Endothelial cell of umbilical vein (primary cell): Measurements from ENCODE around the gene CTDSP1. TPM values are rescaled to one million over a fixed set of nuclear protein-coding genes. Genes with fewer than 3 reads are reported as not detected.

Source experiments
- BruUV-seq: library from RNA; stranded (reverse); fragments of 400-500 nt; replicated peaks from 2 replicates; lab custom pipeline; 2021; lab: Mats Ljungman, UMichigan
- CTCF ChIA-PET: fragments of 300-600, 350-600 bp; sonication (Branson Sonifier 250); formaldehyde crosslinking; loops from one replicate; lab custom pipeline; 2021; ENCODE audit warnings: antibody characterized with exemption, inconsistent platforms; lab: Charles Lee
- POLR2A ChIA-PET: fragments of 300-600, 350-600 bp; sonication (Branson Sonifier 250); formaldehyde crosslinking; loops from one replicate; lab custom pipeline; 2021; ENCODE audit warnings: antibody characterized with exemption, inconsistent platforms; lab: Charles Lee
- DNase-seq: peaks from one replicate; pipeline ENCODE4 v3.0.0-alpha.2; 2011; ENCODE audit warnings: low read depth, low spot score
- FAIRE-seq: peaks from 2 replicates; lab custom pipeline; 2011; peaks lifted over from hg19 to GRCh38; lab: Jason Lieb, UNC
- H2AFZ ChIP-seq: 2 replicates; pipeline ENCODE4 v1.6.0; 2012; ENCODE audit warnings: low read depth, low read length, control low read depth, inconsistent platforms
- H3K27ac ChIP-seq: 2 replicates; pipeline ENCODE4 v1.5.1; 2011; ENCODE audit warnings: low read depth, mild to moderate bottlenecking, control low read depth, low read length, moderate library complexity; ENCODE audit not compliant: insufficient read depth
- H3K27me3 ChIP-seq, 2 experiments: 2 replicates each; pipeline versions ENCODE4 v1.6.0 to v1.6.1; 2011; ENCODE audit warnings: low read length in 2 of 2, mixed read lengths in 1 of 2; ENCODE audit not compliant: control insufficient read depth in 2 of 2, insufficient read depth in 2 of 2
- H3K36me3 ChIP-seq, 2 experiments: 2 replicates in 1 of 2; 3 replicates in 1 of 2; pipeline ENCODE4 v1.5.1; 2011; ENCODE audit warnings: low read length in 2 of 2, mild to moderate bottlenecking in 1 of 2, moderate library complexity in 1 of 2; ENCODE audit not compliant: control insufficient read depth in 2 of 2, insufficient read depth in 2 of 2; ENCODE audit errors: extremely low read depth in 1 of 2
- H3K4me1 ChIP-seq: 3 replicates; pipeline ENCODE4 v1.5.1; 2011; ENCODE audit warnings: mild to moderate bottlenecking, low read length; ENCODE audit not compliant: control insufficient read depth, insufficient read depth; ENCODE audit errors: extremely low read depth
- H3K4me2 ChIP-seq: 2 replicates; pipeline ENCODE4 v1.6.1; 2011; ENCODE audit warnings: low read length, control low read depth, mixed read lengths; ENCODE audit not compliant: insufficient read depth
- H3K4me3 ChIP-seq, 3 experiments: fragments of 200-600 bp in 1 of 3; sonication (generic), shearing (Covaris generic) in 1 of 3; replicated peaks in 1 of 3; 2 replicates each; pipeline ENCODE4 v1.5.1; 2011 to 2016; ENCODE audit warnings: control low read depth in 3 of 3, low read length in 3 of 3, mild to moderate bottlenecking in 2 of 3, inconsistent platforms in 1 of 3, low read depth in 1 of 3, moderate library complexity in 1 of 3; ENCODE audit not compliant: insufficient read depth in 1 of 3
- H3K79me2 ChIP-seq: 2 replicates; pipeline ENCODE4 v1.6.0; 2012; ENCODE audit warnings: low read length, inconsistent platforms; ENCODE audit not compliant: control insufficient read depth, insufficient read depth
- H3K9ac ChIP-seq: replicated peaks from 2 replicates; pipeline ENCODE3; 2011; ENCODE audit warnings: low read length, control low read depth; ENCODE audit not compliant: insufficient read depth; ENCODE audit errors: extremely low read depth
- H3K9me1 ChIP-seq: replicated peaks from 3 replicates; pipeline ENCODE4 v1.6.0; 2011; ENCODE audit warnings: mild to moderate bottlenecking, low read length; ENCODE audit not compliant: control insufficient read depth, insufficient read depth; ENCODE audit errors: extremely low read depth
- H3K9me3 ChIP-seq: replicated peaks from 2 replicates; pipeline ENCODE4 v1.5.1; 2012; ENCODE audit warnings: low read length, inconsistent platforms; ENCODE audit not compliant: control insufficient read depth, insufficient read depth
- H4K20me1 ChIP-seq: replicated peaks from 2 replicates; pipeline ENCODE3; 2011; ENCODE audit warnings: mild to moderate bottlenecking, low read length; ENCODE audit not compliant: control insufficient read depth, insufficient read depth; ENCODE audit errors: extremely low read depth
- CTCF ChIP-seq, 2 donors: IDR thresholded peaks; 1 replicate in 1 of 2; 2 replicates in 1 of 2; pipeline ENCODE4 v1.5.1; 2011; ENCODE audit warnings: low read length in 2 of 2, mild to moderate bottlenecking in 2 of 2, moderate library complexity in 2 of 2, control low read depth in 1 of 2, inconsistent platforms in 1 of 2, low read depth in 1 of 2; ENCODE audit not compliant: insufficient read depth in 1 of 2; ENCODE audit errors: extremely low read depth in 1 of 2
- FOS ChIP-seq: IDR thresholded peaks from 2 replicates; pipeline ENCODE4 v1.6.1; 2011; ENCODE audit warnings: mild to moderate bottlenecking, low read length, moderate library complexity, borderline replicate concordance; ENCODE audit not compliant: insufficient read depth
- JUN ChIP-seq: IDR thresholded peaks from 2 replicates; pipeline ENCODE4 v1.6.1; 2011; ENCODE audit warnings: borderline replicate concordance, low read depth; ENCODE audit not compliant: insufficient read length, insufficient read depth
- MAX ChIP-seq: IDR thresholded peaks from 2 replicates; pipeline ENCODE4 v1.6.1; 2011; ENCODE audit not compliant: insufficient read depth, insufficient read length
- MYC ChIP-seq: IDR thresholded peaks from one replicate; pipeline ENCODE4 v1.6.1; 2011; ENCODE audit warnings: mild to moderate bottlenecking, low read depth, low read length
- POLR2AphosphoS5 ChIP-seq: IDR thresholded peaks from 2 replicates; pipeline ENCODE4 v1.6.1; 2012; ENCODE audit warnings: low read depth, mild to moderate bottlenecking, control low read depth, low read length, moderate library complexity; ENCODE audit not compliant: insufficient read depth
- dilution Hi-C: fragments of 300-500 bp; cut with MboI; formaldehyde crosslinking; loops from one replicate; pipeline ENCODE4 v1.15.0; 2019; ENCODE audit warnings: low sequenced_read_pairs; ENCODE audit not compliant: extremely low pct_ligation_motif_present
- intact Hi-C: fragments of 100-400 bp; cut with micrococcal nuclease; formaldehyde crosslinking; loops from one replicate; pipeline ENCODE4 v1.10.0; 2022
- polyA plus RNA-seq, 4 experiments: library from polyadenylated mRNA; depleted of rRNA in 3 of 4; stranded (reverse) in 3 of 4; unstranded in 1 of 4; fragments of >200 nt; gene quantifications; 2 replicates each; pipeline versions ENCODE4 v1.2.1 to v1.2.3, GENCODE V29; 2011 to 2012; ENCODE audit warnings: missing spikeins in 1 of 4
- total RNA-seq: library from RNA; stranded (reverse); gene quantifications from 2 replicates; pipeline ENCODE4 v1.2.3, GENCODE V29; 2021

The CTDSP1 gene
- total and polyA plus RNA-seq, 2 donors (not counting 3 experiments of a cell fraction or from before 2014, with no cell fraction given), result 86.1 to 112 TPM

- Histone ChIP-seq H3K9ac (no peak overlapping the region), H3K9me1 (no peaks in the 10 kb centered on the region), H2AFZ (no peak overlapping the region), H3K27me3 (no peaks in the 10 kb centered on the region), H3K4me3 (no peak overlapping the region), H3K36me3 (no peaks in the 10 kb centered on the region), H3K4me2 (no peak overlapping the region), H3K79me2 (peaks cover under 1% of the 10 kb centered on the region), H4K20me1 (no peaks in the 10 kb centered on the region), H3K27ac (no peak overlapping the region), H3K4me1 (peaks cover 26% of the 10 kb centered on the region), H3K9me3 (no peaks in the 10 kb centered on the region)
- ChIA-PET POLR2A (no interaction called here), CTCF (interaction anchor here (0.7 to 5.7 kb wide), 9 partner anchors 39 to 208 kb away, joined by 3 to 99 read pairs (median 9); partner anchors contain the start of genes AAMP, CATIP and PNKD)
- dilution Hi-C loops, result no loop called here
- TF ChIP-seq FOS, result no peak
- TF ChIP-seq MYC, result no peak
- TF ChIP-seq JUN, result no peak
- TF ChIP-seq POLR2AphosphoS5, result no peak
- TF ChIP-seq MAX, result no peak
- no peak for TF ChIP-seq CTCF (IDR thresholded peaks at IDR 0.05; ENCODE audit: extremely low read depth in 1 of 2, insufficient read depth in 1 of 2, low read depth in 1 of 2, low read length in 2 of 2)
- DNase-seq, result no peak
- no peak for FAIRE-seq
- intact Hi-C loops, result loop anchor here (5.0 kb wide), 1 partner anchor 237 kb away; no protein-coding TSS in a partner anchor
- BruUV-seq, result no TSS peak
These were observed 4.6 kb upstream of the CTDSP1 start for GRCh38 chr2:218395090-218395444.
